Smooth muscle cell (in vitro differentiated cells): ENCODE measurements around the gene VPREB3. TPM values are rescaled to one million over a fixed set of nuclear protein-coding genes. Genes with fewer than 3 reads are reported as not detected.

ENCODE experiments used
- DNase-seq: peaks from one replicate; lab custom pipeline; 2025; ENCODE audit not compliant: unreplicated experiment; lab: John Stamatoyannopoulos, UW
- H2AFZ ChIP-seq: fragments of 200-600 bp; sonication (generic); 2 replicates; pipeline ENCODE4 v1.6.0; 2016; ENCODE audit warnings: antibody characterized with exemption, low read depth, mild to moderate bottlenecking
- H3F3A ChIP-seq: fragments of 200-600 bp; sonication (generic); 2 replicates; pipeline ENCODE4 v1.6.0; 2017; ENCODE audit warnings: antibody characterized with exemption, low read depth
- H3K27ac ChIP-seq: fragments of 200-600 bp; sonication (generic); 2 replicates; pipeline ENCODE4 v1.5.1; 2016; ENCODE audit warnings: low read depth, mild to moderate bottlenecking
- H3K27me3 ChIP-seq: fragments of 200-600 bp; sonication (generic); 2 replicates; pipeline ENCODE4 v1.6.1; 2016; ENCODE audit warnings: low read depth, mild to moderate bottlenecking
- H3K36me3 ChIP-seq: fragments of 200-600 bp; sonication (generic); 2 replicates; pipeline ENCODE4 v1.5.1; 2016; ENCODE audit warnings: low read depth
- H3K4me1 ChIP-seq: fragments of 200-600 bp; sonication (generic); 2 replicates; pipeline ENCODE4 v1.5.1; 2016; ENCODE audit warnings: low read depth
- H3K4me2 ChIP-seq: fragments of 200-600 bp; sonication (generic); 2 replicates; pipeline ENCODE4 v1.6.0; 2016; ENCODE audit warnings: mild to moderate bottlenecking
- H3K4me3 ChIP-seq: fragments of 200-600 bp; sonication (generic); 2 replicates; pipeline ENCODE4 v1.5.1; 2016; ENCODE audit warnings: mild to moderate bottlenecking
- H3K79me2 ChIP-seq: fragments of 200-600 bp; sonication (generic); 2 replicates; pipeline ENCODE4 v1.6.0; 2016; ENCODE audit warnings: low read depth, mild to moderate bottlenecking
- H3K9ac ChIP-seq: fragments of 200-600 bp; sonication (generic); 2 replicates; pipeline ENCODE4 v1.6.0; 2016; ENCODE audit warnings: low read depth
- H3K9me3 ChIP-seq: fragments of 200-600 bp; sonication (generic); replicated peaks from 2 replicates; pipeline ENCODE4 v1.5.1; 2016; ENCODE audit warnings: low read depth
- H4K20me1 ChIP-seq: fragments of 200-600 bp; sonication (generic); 2 replicates; pipeline ENCODE4 v1.6.0; 2016; ENCODE audit warnings: low read depth
- CTCF ChIP-seq: fragments of 200-600 bp; sonication (generic); IDR thresholded peaks from 2 replicates; pipeline ENCODE4 v1.5.1; 2017; ENCODE audit warnings: borderline replicate concordance, mild to moderate bottlenecking, antibody characterized with exemption; ENCODE audit not compliant: insufficient read depth, poor library complexity, severe bottlenecking
- WGBS: methylation state at CpG from one replicate; pipeline ENCODE4 v1.1.7; 2016; ENCODE audit warnings: low lambda C conversion rate; 5-methylcytosine and 5-hydroxymethylcytosine counted together
- polyA plus RNA-seq: library from polyadenylated mRNA; unstranded; fragments of >200 nt; fragmentation: Nextera tagmentation; extraction: Ambion mirVana; gene quantifications from 2 replicates; pipeline ENCODE4 v1.2.1, GENCODE V29; 2016
- total RNA-seq: library from RNA; depleted of rRNA; stranded (reverse); fragments of >200 nt; gene quantifications from 2 replicates; pipeline ENCODE4 v1.2.3, GENCODE V29; 2014

VPREB3 gene
- total RNA-seq = not detected in 2 replicates
- polyA plus RNA-seq = 0.66 TPM in 1 of 2 replicates, not detected in the other

GRCh38 chr22:23754220-23754919 lies at the start of gene VPREB3:
Gene VPREB3 (minus strand): TSS chr22:23754425. CDS start chr22:23754363, 62 bp downstream.
- no peak within 1 kb of the TSS for H3K4me3 ChIP-seq
- WGBS = 95% methylated on average over 14 of the region's 14 CpGs
- H3K27ac ChIP-seq = no peak within 1 kb of the TSS
- H2AFZ ChIP-seq = no peak within 1 kb of the TSS
- DNase-seq = no peak
- peaks cover 14% of the 10 kb centered on the region for H3K79me2 ChIP-seq
- no peak within 1 kb of the TSS for H3K4me2 ChIP-seq
- no peaks in the 10 kb centered on the region for H3K36me3 ChIP-seq
- H3F3A ChIP-seq = no peaks in the 10 kb centered on the region
- H3K9ac ChIP-seq = no peak within 1 kb of the TSS
- no peak for TF ChIP-seq CTCF
- peaks cover 11% of the 10 kb centered on the region for H3K4me1 ChIP-seq
- no peaks in the 10 kb centered on the region for H4K20me1 ChIP-seq
- H3K27me3 ChIP-seq = no peaks in the 10 kb centered on the region
- H3K9me3 ChIP-seq = no peaks in the 10 kb centered on the region

DNA sequence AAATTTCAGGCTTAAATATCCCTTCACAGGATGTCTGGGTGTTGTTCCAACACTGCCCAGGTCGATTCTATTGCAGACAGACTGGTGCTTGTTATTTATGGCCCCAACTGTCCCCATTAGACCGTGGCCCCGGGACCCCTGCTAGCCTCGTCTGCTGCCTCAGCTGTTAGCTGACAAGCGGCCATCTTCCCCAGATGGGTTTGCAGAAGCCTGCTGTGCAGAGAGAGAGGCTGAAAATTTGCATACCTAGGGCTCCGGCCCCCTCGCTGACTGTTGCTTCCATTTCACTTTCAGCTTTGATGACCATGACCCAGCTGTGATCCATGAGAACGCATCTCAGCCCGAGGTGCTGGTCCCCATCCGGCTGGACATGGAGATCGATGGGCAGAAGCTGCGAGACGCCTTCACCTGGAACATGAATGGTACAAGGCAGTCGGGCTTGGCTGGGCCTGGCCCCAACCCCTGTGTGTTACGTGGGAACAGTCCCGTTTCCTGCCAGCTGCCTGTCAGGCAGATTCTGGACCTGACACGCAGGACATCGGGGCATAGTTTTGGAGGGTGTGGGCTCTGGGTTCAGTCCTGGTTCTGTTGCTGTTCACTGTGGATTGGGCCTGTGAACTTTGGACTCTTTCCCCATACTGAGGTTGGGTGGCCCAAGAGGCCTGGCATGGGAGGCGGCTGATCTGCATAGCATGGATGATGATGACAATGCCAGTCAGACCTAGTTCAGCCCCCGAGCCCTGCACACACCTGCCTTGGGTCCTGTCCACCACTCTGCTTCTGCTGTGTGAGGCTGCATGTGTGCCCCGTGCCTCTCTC lies 49.0 kb upstream of the VPREB3 start:
- Histone ChIP-seq H3K27me3 (no peaks in the 10 kb centered on the region), H3F3A (peaks cover 7% of the 10 kb centered on the region), H3K9me3 (no peaks in the 10 kb centered on the region), H3K9ac (no peak overlapping the region), H3K27ac (no peak overlapping the region), H3K4me1 (no peaks in the 10 kb centered on the region), H3K36me3 (peaks cover 9% of the 10 kb centered on the region), H3K4me2 (no peak overlapping the region), H4K20me1 (peaks cover 78% of the 10 kb centered on the region), H2AFZ (no peak overlapping the region), H3K79me2 (no peaks in the 10 kb centered on the region), H3K4me3 (no peak overlapping the region)
- 89% methylated on average over 21 of the region's 21 CpGs for WGBS
- DNase-seq = no peak
- TF ChIP-seq CTCF = no peak

GRCh38 chr22:23801886-23802377 lies 47.7 kb upstream of the VPREB3 start:
- DNase-seq = no peak
- H3K4me2 ChIP-seq = no peak overlapping the region
- no peak overlapping the region for H3K9ac ChIP-seq
- H3F3A ChIP-seq = peaks cover 7% of the 10 kb centered on the region
- no peak overlapping the region for H3K4me3 ChIP-seq
- no peaks in the 10 kb centered on the region for H3K79me2 ChIP-seq
- H3K4me1 ChIP-seq = no peaks in the 10 kb centered on the region
- H3K27me3 ChIP-seq = no peaks in the 10 kb centered on the region
- H4K20me1 ChIP-seq = peaks cover 84% of the 10 kb centered on the region
- H2AFZ ChIP-seq = no peak overlapping the region
- no peak for TF ChIP-seq CTCF
- no peaks in the 10 kb centered on the region for H3K9me3 ChIP-seq
- 97% methylated on average over 8 of the region's 8 CpGs for WGBS
- H3K27ac ChIP-seq = no peak overlapping the region
- peaks cover 9% of the 10 kb centered on the region for H3K36me3 ChIP-seq
